Esophagus muscularis mucosa (tissue), 3 donors: ENCODE data around the gene SCML1.

Experiments
- POLR2A ChIP-seq: fragments of 450-650 bp; IDR thresholded peaks from one replicate; pipeline ENCODE4 v1.6.1; 2017; ENCODE audit warnings: antibody characterized with exemption, moderate library complexity, mild to moderate bottlenecking, low read depth
- TF ChIP-seq, protein P1 (sequence below), 3 experiments: fragments of 200-600 bp in 2 of 3; fragments of 450-650 bp in 1 of 3; sonication (generic) in 2 of 3; IDR thresholded peaks; one replicate each; pipeline ENCODE4 v1.5.1; 2017 to 2019; ENCODE audit warnings: antibody characterized with exemption in 3 of 3, mild to moderate bottlenecking in 2 of 3, moderate library complexity in 1 of 3

GRCh38 chrX:17732138-17732783, 5.0 kb upstream of the SCML1 start:
- TF ChIP-seq, protein P1, sequence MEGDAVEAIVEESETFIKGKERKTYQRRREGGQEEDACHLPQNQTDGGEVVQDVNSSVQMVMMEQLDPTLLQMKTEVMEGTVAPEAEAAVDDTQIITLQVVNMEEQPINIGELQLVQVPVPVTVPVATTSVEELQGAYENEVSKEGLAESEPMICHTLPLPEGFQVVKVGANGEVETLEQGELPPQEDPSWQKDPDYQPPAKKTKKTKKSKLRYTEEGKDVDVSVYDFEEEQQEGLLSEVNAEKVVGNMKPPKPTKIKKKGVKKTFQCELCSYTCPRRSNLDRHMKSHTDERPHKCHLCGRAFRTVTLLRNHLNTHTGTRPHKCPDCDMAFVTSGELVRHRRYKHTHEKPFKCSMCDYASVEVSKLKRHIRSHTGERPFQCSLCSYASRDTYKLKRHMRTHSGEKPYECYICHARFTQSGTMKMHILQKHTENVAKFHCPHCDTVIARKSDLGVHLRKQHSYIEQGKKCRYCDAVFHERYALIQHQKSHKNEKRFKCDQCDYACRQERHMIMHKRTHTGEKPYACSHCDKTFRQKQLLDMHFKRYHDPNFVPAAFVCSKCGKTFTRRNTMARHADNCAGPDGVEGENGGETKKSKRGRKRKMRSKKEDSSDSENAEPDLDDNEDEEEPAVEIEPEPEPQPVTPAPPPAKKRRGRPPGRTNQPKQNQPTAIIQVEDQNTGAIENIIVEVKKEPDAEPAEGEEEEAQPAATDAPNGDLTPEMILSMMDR (IDR thresholded peaks at IDR 0.05): no peak
- TF ChIP-seq POLR2A: no peak
